HEK293T (cell line): Measurements from ENCODE around the gene CTSZ.

Experiments used
- BHLHE40 ChIP-seq: fragments of 450-650 bp; IDR thresholded peaks from 2 replicates; pipeline ENCODE4 v1.6.1; 2016; ENCODE audit warnings: mild to moderate bottlenecking, moderate library complexity, borderline replicate concordance
- ELF4 ChIP-seq: fragments of 450-650 bp; IDR thresholded peaks from 2 replicates; pipeline ENCODE4 v1.6.1; 2017; ENCODE audit warnings: antibody characterized with exemption
- FOXA1 ChIP-seq: fragments of 450-650 bp; IDR thresholded peaks from 2 replicates; pipeline ENCODE4 v1.6.1; 2016; ENCODE audit warnings: mild to moderate bottlenecking
- FOXK2 ChIP-seq: fragments of 450-650 bp; IDR thresholded peaks from 2 replicates; pipeline ENCODE4 v1.6.1; 2016; ENCODE audit warnings: mild to moderate bottlenecking
- FOXM1 ChIP-seq: fragments of 450-650 bp; IDR thresholded peaks from 2 replicates; pipeline ENCODE4 v1.6.1; 2017; ENCODE audit warnings: mild to moderate bottlenecking, borderline replicate concordance
- PKNOX1 ChIP-seq: fragments of 450-650 bp; IDR thresholded peaks from 2 replicates; pipeline ENCODE4 v1.6.1; 2016
- SUZ12 ChIP-seq: fragments of 450-650 bp; IDR thresholded peaks from 2 replicates; pipeline ENCODE4 v1.6.1; 2016; ENCODE audit warnings: mild to moderate bottlenecking

GRCh38 chr20:58992911-58993310, 14.1 kb downstream of the CTSZ start:
- no peak for TF ChIP-seq FOXA1
- TF ChIP-seq BHLHE40, result no peak
- no peak for TF ChIP-seq FOXK2
- no peak for TF ChIP-seq PKNOX1
- TF ChIP-seq FOXM1, result no peak
- no peak for TF ChIP-seq ELF4
- TF ChIP-seq SUZ12, result no peak
